KBM-7 (cell line): ENCODE measurements around the gene CLEC19A.

Experiments
- DNase-seq: peaks from one replicate; pipeline ENCODE4 v3.0.0-alpha.2; 2015
- in situ Hi-C: fragments of 300-500 bp; cut with MboI; formaldehyde crosslinking; loops from 2 replicates; pipeline ENCODE4 v1.14.3; 2020; ENCODE audit warnings: low sequenced_read_pairs, low pct_unique_long_range_greater_than_20kb, mixed read lengths

The CLEC19A gene

GRCh38 chr16:19285431-19285830 is at the start of gene CLEC19A:
Gene CLEC19A, plus strand, starts transcription at chr16:19285731. Its CDS starts 121 bp downstream, at chr16:19285852.
- no peak for DNase-seq
- in situ Hi-C loops, result no loop called here

- in situ Hi-C loops, result no loop called here
- no peak for DNase-seq
Observed at GRCh38 chr16:19235886-19236285, 49.6 kb upstream of the CLEC19A start.

- in situ Hi-C loops, result no loop called here
- no peak for DNase-seq
Observed at GRCh38 chr16:19236561-19237209, 48.8 kb upstream of the CLEC19A start.

GRCh38 chr16:19238406-19238805 is 47.1 kb upstream of the CLEC19A start:
- DNase-seq, result no peak
- in situ Hi-C loops, result no loop called here

- in situ Hi-C loops, result no loop called here
- no peak for DNase-seq
Observed at GRCh38 chr16:19239511-19240155, 45.9 kb upstream of the CLEC19A start.

- DNase-seq, result no peak
- in situ Hi-C loops, result no loop called here
Observed at GRCh38 chr16:19240494-19240893, 45.0 kb upstream of the CLEC19A start.

- in situ Hi-C loops, result no loop called here
Observed at GRCh38 chr16:19241512-19241911, 44.0 kb upstream of the CLEC19A start.

GRCh38 chr16:19242186-19242585 is 43.3 kb upstream of the CLEC19A start:
- in situ Hi-C loops, result no loop called here
- DNase-seq, result no peak

More at GRCh38 chr16:19241512-19241911, 44.0 kb upstream of the CLEC19A start:
- DNase-seq, result no peak

GRCh38 chr16:19242987-19243575 is 42.5 kb upstream of the CLEC19A start:
- in situ Hi-C loops, result no loop called here
- no peak for DNase-seq

- no peak for DNase-seq
- in situ Hi-C loops, result no loop called here
Observed at GRCh38 chr16:19245326-19245925, 40.1 kb upstream of the CLEC19A start.

- no peak for DNase-seq
- in situ Hi-C loops, result no loop called here
Observed at GRCh38 chr16:19252904-19253303, 32.6 kb upstream of the CLEC19A start.

- no peak for DNase-seq
- in situ Hi-C loops, result no loop called here
Observed at GRCh38 chr16:19254611-19255010, 30.9 kb upstream of the CLEC19A start.

- no peak for DNase-seq
Observed at GRCh38 chr16:19264123-19264673, 21.3 kb upstream of the CLEC19A start.

GRCh38 chr16:19265380-19265930 is 20.1 kb upstream of the CLEC19A start:
- in situ Hi-C loops, result no loop called here
- no peak for DNase-seq

More at GRCh38 chr16:19264123-19264673, 21.3 kb upstream of the CLEC19A start:
- in situ Hi-C loops, result no loop called here

- in situ Hi-C loops, result no loop called here
- no peak for DNase-seq
Observed at GRCh38 chr16:19266774-19267173, 18.8 kb upstream of the CLEC19A start.

GRCh38 chr16:19269098-19269497 is 16.4 kb upstream of the CLEC19A start:
- in situ Hi-C loops, result no loop called here
- peak; percentile 56 for DNase-seq

- DNase-seq, result no peak
- in situ Hi-C loops, result no loop called here
Observed at GRCh38 chr16:19274165-19274797, 11.2 kb upstream of the CLEC19A start.

GRCh38 chr16:19278403-19278802 is 7.1 kb upstream of the CLEC19A start:
- in situ Hi-C loops, result no loop called here

GRCh38 chr16:19281246-19281645 is 4.3 kb upstream of the CLEC19A start:
- in situ Hi-C loops, result no loop called here
- DNase-seq, result no peak

More at GRCh38 chr16:19278403-19278802, 7.1 kb upstream of the CLEC19A start:
- DNase-seq, result no peak
